Fibroblast of lung (primary cell): Measurements from ENCODE around the gene CLTA.

Source experiments
- EZH2 ChIP-seq: IDR thresholded peaks from 2 replicates; pipeline ENCODE4 v1.5.1; 2012; ENCODE audit warnings: low read length, control low read depth, mild to moderate bottlenecking; ENCODE audit errors: missing control alignments
- TF ChIP-seq, protein P1 (sequence below), 2 donors: IDR thresholded peaks in 1 of 2; conservative IDR thresholded peaks in 1 of 2; 1 replicate in 1 of 2; 2 replicates in 1 of 2; pipeline ENCODE4 v1.5.1; 2011 to 2012; ENCODE audit warnings: low read length in 2 of 2, control low read depth in 1 of 2, inconsistent platforms in 1 of 2, low read depth in 1 of 2, mild to moderate bottlenecking in 1 of 2

GRCh38 chr9:36190388-36191289 is at the start of gene CLTA:
- TF ChIP-seq, protein P1, sequence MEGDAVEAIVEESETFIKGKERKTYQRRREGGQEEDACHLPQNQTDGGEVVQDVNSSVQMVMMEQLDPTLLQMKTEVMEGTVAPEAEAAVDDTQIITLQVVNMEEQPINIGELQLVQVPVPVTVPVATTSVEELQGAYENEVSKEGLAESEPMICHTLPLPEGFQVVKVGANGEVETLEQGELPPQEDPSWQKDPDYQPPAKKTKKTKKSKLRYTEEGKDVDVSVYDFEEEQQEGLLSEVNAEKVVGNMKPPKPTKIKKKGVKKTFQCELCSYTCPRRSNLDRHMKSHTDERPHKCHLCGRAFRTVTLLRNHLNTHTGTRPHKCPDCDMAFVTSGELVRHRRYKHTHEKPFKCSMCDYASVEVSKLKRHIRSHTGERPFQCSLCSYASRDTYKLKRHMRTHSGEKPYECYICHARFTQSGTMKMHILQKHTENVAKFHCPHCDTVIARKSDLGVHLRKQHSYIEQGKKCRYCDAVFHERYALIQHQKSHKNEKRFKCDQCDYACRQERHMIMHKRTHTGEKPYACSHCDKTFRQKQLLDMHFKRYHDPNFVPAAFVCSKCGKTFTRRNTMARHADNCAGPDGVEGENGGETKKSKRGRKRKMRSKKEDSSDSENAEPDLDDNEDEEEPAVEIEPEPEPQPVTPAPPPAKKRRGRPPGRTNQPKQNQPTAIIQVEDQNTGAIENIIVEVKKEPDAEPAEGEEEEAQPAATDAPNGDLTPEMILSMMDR (conservative IDR thresholded peaks at IDR 0.05 in 1 of 2, IDR thresholded peaks at IDR 0.05 in 1 of 2; ENCODE audit: low read depth in 1 of 2, low read length in 2 of 2) = peak; percentile 45 to 59
- no peak for TF ChIP-seq EZH2
